KBM-7 (cell line): Measurements from ENCODE around the gene SNAP25.

Experiments
- DNase-seq: peaks from one replicate; pipeline ENCODE4 v3.0.0-alpha.2; 2015
- in situ Hi-C: fragments of 300-500 bp; cut with MboI; formaldehyde crosslinking; loops from 2 replicates; pipeline ENCODE4 v1.14.3; 2020; ENCODE audit warnings: low sequenced_read_pairs, low pct_unique_long_range_greater_than_20kb, mixed read lengths

The SNAP25 gene

GRCh38 chr20:10321138-10321717 is 102.6 kb downstream of the SNAP25 start:
- DNase-seq = no peak
- in situ Hi-C loops = no loop called here

GRCh38 chr20:10322073-10323012 is 103.7 kb downstream of the SNAP25 start:
- no peak for DNase-seq
- in situ Hi-C loops = no loop called here

GRCh38 chr20:10323729-10324128 is 105.1 kb downstream of the SNAP25 start:
- in situ Hi-C loops = no loop called here
- no peak for DNase-seq

DNA sequence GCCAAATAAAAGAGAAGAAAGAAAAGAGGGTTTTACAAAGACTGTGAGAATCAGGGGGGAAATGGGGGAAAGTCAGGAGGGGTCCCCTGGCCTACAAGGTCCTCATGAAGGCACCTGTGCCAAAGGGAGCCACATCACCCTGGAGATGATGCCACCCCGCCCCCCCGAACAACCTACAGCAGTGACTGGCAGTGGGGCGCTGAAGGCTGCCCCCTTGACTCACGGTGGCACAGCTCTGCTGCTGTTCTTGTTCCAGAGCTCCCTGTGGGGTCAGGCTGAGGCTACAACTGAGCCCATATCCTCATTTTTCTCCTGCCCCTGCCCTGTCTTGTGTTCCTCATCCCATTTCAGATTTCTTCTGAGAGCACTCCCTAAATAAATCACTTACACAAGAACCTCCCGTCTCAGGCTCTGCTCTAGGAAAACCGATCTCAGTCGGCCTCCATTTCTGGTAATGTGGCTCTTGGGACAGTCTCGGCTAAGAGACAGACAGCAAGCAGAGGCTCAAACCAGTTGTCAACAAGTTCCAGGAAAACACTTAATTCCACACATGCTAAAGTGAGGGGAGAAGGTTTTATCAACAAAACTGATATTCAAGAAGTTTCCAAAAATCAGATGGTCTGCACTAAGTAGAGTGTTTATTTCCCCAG is 105.7 kb downstream of the SNAP25 start:
- in situ Hi-C loops = no loop called here
- no peak for DNase-seq

DNA sequence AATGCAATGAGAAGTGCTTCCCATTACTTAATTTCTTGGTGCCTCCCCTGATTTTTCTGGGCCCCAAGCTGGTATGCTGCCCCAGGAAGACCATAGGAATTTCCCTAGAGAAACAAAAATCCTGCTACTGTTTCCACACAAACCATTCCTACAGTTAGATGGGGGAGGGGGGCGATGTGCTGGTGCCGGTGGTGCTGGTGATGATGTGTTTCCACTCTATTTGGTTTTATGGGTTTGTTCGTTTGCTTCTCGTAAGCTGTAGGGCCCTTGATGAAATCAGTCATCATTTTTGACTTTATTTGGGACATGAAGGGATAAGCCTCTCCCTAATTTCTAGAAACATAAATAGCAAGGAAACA is 110.2 kb downstream of the SNAP25 start:
- in situ Hi-C loops = no loop called here
- DNase-seq = no peak

GRCh38 chr20:10329387-10330005 is 110.9 kb downstream of the SNAP25 start:
- no peak for DNase-seq
- in situ Hi-C loops = no loop called here

GRCh38 chr20:10330071-10330470 is 111.4 kb downstream of the SNAP25 start:
- DNase-seq = no peak
- in situ Hi-C loops = no loop called here

DNA sequence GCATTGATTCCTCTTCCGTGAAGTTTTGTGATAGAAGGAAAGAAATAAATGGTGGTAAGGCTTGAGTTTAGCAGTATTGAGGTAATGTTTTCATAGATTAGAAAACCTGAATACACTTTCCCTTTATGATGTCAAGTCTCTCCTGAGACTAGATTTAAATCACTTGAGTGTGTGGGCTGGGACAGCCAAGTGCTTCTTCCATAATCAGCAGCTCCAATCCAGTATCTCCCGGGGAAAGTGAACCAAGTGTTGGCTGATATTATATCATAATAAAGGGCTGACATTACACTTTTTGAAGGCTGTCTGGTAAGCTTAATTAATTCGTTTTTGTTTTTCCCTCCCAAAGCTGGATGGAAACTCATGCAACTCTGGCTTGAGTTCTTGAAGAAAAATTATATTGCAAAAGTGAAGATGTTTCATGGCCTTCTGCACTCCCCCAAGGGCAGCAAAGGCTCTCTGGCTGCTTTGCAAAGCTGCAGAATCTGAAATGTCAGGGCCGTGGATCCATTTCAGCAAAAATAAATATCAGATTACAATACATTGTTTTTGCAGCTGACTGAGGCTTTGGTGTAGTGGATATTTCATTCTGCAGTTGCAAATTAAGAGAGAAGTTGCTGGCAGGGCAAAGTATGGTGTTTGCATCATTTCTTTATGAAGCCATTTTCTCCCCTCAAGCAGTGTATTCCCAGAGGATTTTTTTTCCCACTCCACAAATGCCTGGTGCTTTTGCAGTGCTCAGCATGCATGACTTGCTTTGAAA is 114.2 kb downstream of the SNAP25 start:
- in situ Hi-C loops = no loop called here
- no peak for DNase-seq

- no peak for DNase-seq
- in situ Hi-C loops = no loop called here
Observed at GRCh38 chr20:10336959-10337729, 118.5 kb downstream of the SNAP25 start.

- DNase-seq = no peak
- in situ Hi-C loops = no loop called here
Observed at GRCh38 chr20:10338426-10339180, 120.0 kb downstream of the SNAP25 start.

DNA sequence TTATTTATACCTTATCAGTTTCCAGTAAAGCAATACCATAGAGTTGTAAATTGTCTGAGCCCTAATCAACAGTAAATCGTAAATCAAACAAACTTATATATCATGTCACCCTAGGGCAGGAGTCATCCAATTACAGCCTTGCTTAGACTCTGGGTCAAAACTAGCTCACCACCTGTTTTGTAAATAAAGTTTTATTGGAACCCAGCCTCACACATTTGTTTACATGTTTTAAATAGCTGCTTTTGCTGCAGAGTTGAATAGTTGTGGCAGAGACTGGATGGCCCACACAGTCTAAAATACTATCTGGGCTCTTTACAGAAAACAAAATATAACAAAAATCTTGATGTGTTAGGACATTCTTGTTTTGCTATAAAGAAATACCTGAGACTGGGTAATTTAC is 121.0 kb downstream of the SNAP25 start:
- DNase-seq = no peak

GRCh38 chr20:10342152-10342551 is 123.5 kb downstream of the SNAP25 start:
- in situ Hi-C loops = no loop called here
- no peak for DNase-seq

More for the DNA sequence above, 121.0 kb downstream of the SNAP25 start:
- in situ Hi-C loops = no loop called here

GRCh38 chr20:10344953-10345352 is 126.3 kb downstream of the SNAP25 start:
- in situ Hi-C loops = no loop called here
- DNase-seq = no peak

GRCh38 chr20:10347086-10347880 is 128.7 kb downstream of the SNAP25 start:
- DNase-seq = no peak
- in situ Hi-C loops = no loop called here

GRCh38 chr20:10349118-10349517 is 130.5 kb downstream of the SNAP25 start:
- no peak for DNase-seq
- in situ Hi-C loops = no loop called here

- no peak for DNase-seq
- in situ Hi-C loops = no loop called here
Observed at GRCh38 chr20:10350188-10350842, 131.7 kb downstream of the SNAP25 start.
